Right lobe of liver (tissue), 4 donors: ENCODE data around the gene NEK2.

Source experiments
- POLR2A ChIP-seq: fragments of 450-650 bp; IDR thresholded peaks from one replicate; pipeline ENCODE4 v1.6.1; 2017; ENCODE audit warnings: antibody characterized with exemption, mild to moderate bottlenecking
- TF ChIP-seq, protein P1 (sequence below), 4 donors: fragments of 200-600 bp in 3 of 4; fragments of 450-650 bp in 1 of 4; IDR thresholded peaks; one replicate each; pipeline versions ENCODE4 v1.5.1 to v1.8.0; 2016 to 2022; ENCODE audit warnings: antibody characterized with exemption in 4 of 4, mild to moderate bottlenecking in 2 of 4
- donor health status: DM: no; HTN: no; CAD: no.
- donor health status: DM: no; HTN: no; CAD: no.
- donor health status: DM: no; HTN: yes; CAD: no.

DNA sequence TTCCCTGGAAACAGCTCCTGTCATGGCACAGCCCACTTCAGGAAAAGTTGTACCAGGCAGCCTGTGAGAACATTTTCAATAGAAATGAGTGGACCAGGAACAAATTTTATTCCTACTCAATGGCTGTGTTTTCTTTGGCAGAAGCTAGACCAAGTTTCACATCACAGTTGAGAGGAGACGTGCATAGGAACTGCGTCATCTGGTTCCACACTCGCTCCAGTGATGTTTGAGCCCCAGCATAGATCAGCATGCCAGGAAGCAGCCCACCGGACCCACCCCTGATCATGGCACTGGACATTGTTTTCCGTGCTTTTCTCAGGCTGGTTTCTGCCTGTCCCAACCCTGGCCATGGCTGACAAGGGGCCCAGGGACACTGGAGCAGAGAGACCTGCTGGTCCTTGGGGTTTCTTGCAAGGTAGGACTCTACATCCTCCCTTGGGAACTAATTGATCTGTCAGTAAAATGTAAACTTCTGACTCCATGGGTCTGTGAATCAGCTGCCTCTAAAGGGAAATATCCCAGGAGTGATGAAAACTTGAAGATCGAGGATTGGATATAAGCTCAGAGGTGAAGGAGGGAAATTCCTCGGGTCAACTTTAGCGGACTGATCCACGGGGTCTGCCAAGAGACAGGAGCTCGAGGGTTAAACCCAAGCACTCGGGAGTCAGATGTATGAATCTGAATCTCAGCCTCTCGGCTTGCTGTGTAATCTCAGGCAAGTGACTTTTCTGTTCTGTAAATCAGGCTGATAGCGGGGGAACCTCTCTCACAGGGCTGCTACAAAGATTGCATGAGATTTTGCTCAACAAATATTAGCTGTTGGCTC is 35.7 kb downstream of the NEK2 start:
- TF ChIP-seq, protein P1, sequence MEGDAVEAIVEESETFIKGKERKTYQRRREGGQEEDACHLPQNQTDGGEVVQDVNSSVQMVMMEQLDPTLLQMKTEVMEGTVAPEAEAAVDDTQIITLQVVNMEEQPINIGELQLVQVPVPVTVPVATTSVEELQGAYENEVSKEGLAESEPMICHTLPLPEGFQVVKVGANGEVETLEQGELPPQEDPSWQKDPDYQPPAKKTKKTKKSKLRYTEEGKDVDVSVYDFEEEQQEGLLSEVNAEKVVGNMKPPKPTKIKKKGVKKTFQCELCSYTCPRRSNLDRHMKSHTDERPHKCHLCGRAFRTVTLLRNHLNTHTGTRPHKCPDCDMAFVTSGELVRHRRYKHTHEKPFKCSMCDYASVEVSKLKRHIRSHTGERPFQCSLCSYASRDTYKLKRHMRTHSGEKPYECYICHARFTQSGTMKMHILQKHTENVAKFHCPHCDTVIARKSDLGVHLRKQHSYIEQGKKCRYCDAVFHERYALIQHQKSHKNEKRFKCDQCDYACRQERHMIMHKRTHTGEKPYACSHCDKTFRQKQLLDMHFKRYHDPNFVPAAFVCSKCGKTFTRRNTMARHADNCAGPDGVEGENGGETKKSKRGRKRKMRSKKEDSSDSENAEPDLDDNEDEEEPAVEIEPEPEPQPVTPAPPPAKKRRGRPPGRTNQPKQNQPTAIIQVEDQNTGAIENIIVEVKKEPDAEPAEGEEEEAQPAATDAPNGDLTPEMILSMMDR (IDR thresholded peaks at IDR 0.05) = no peak
- TF ChIP-seq POLR2A = no peak
